HG03342 (cell line): ENCODE measurements around the gene SPTSSB.

Experiments
- ATAC-seq: cut with Tn5 transposase; IDR thresholded peaks from one replicate; pipeline ENCODE4 v1.9.1; 2021; ENCODE audit warnings: mild to moderate bottlenecking, moderate library complexity; ENCODE audit not compliant: unreplicated experiment

Gene SPTSSB

GRCh38 chr3:161295325-161295724, 76.0 kb downstream of the SPTSSB start:
- ATAC-seq = no peak
